OCI-LY7 (cell line): ENCODE measurements around the gene SLC45A3. TPM values are rescaled to one million over a fixed set of nuclear protein-coding genes. Genes with fewer than 3 reads are reported as not detected.

Experiments
- BruUV-seq: library from RNA; stranded (reverse); fragments of 400-500 nt; replicated peaks from 2 replicates; lab custom pipeline; 2021; lab: Mats Ljungman, UMichigan
- CTCF ChIA-PET: fragments of 300-600 bp; sonication (Branson Sonifier 250); formaldehyde crosslinking; loops from one replicate; lab custom pipeline; 2022; ENCODE audit warnings: antibody characterized with exemption; ENCODE audit not compliant: unreplicated experiment; lab: Charles Lee
- POLR2A ChIA-PET: fragments of 300-600 bp; sonication (Branson Sonifier 250); formaldehyde crosslinking; loops from one replicate; lab custom pipeline; 2022; ENCODE audit warnings: antibody characterized with exemption; lab: Charles Lee
- DNase-seq: peaks from one replicate; pipeline ENCODE4 v3.0.0-alpha.2; 2015; ENCODE audit warnings: low spot score
- H2AFZ ChIP-seq: fragments of 200-600 bp; sonication (generic), shearing (Covaris generic); 2 replicates; pipeline ENCODE4 v1.6.1; 2014; ENCODE audit warnings: mild to moderate bottlenecking, antibody characterized with exemption, low read length, moderate library complexity
- H3K27ac ChIP-seq: fragments of 200-600 bp; sonication (generic); 2 replicates; pipeline ENCODE4 v1.5.1; 2014; ENCODE audit warnings: mixed run types, low read depth, mild to moderate bottlenecking, moderate library complexity, low read length, inconsistent platforms; ENCODE audit not compliant: poor library complexity, severe bottlenecking
- H3K36me3 ChIP-seq: fragments of 200-600 bp; sonication (generic); 2 replicates; pipeline ENCODE4 v1.6.1; 2014; ENCODE audit warnings: mild to moderate bottlenecking, antibody characterized with exemption, low read length, moderate library complexity, mixed read lengths; ENCODE audit not compliant: insufficient read depth
- H3K4me1 ChIP-seq: fragments of 200-600 bp; sonication (generic); 2 replicates; pipeline ENCODE4 v1.5.1; 2014; ENCODE audit warnings: mild to moderate bottlenecking, low read length; ENCODE audit not compliant: insufficient read depth, poor library complexity, severe bottlenecking
- H3K4me2 ChIP-seq: fragments of 200-600 bp; sonication (generic); 2 replicates; pipeline ENCODE4 v1.6.1; 2014; ENCODE audit warnings: mild to moderate bottlenecking, low read length
- H3K4me3 ChIP-seq: fragments of 200-600 bp; sonication (generic); 2 replicates; pipeline ENCODE4 v1.5.1; 2014; ENCODE audit warnings: mild to moderate bottlenecking, low read depth, low read length; ENCODE audit not compliant: poor library complexity, severe bottlenecking
- H3K79me2 ChIP-seq: fragments of 200-600 bp; sonication (generic); 2 replicates; pipeline ENCODE4 v1.6.1; 2016; ENCODE audit warnings: low read depth, mild to moderate bottlenecking, low read length, moderate library complexity, mixed read lengths; ENCODE audit not compliant: insufficient read depth
- H3K9me2 ChIP-seq: fragments of 200-600 bp; sonication (generic); 2 replicates; pipeline ENCODE4 v1.6.1; 2016; ENCODE audit warnings: mild to moderate bottlenecking, low read length, mixed read lengths; ENCODE audit not compliant: insufficient read depth
- H3K9me3 ChIP-seq: fragments of 200-600 bp; sonication (generic); 2 replicates; pipeline ENCODE4 v1.6.1; 2014; ENCODE audit warnings: mild to moderate bottlenecking, mixed run types, low read length, mixed read lengths
- H4K20me1 ChIP-seq: fragments of 200-600 bp; sonication (generic); 2 replicates; pipeline ENCODE4 v1.6.1; 2014; ENCODE audit warnings: mild to moderate bottlenecking, antibody characterized with exemption, low read length, moderate library complexity, mixed read lengths; ENCODE audit not compliant: insufficient read depth
- CTCF ChIP-seq: fragments of 200-600 bp; sonication (generic); conservative IDR thresholded peaks from 2 replicates; pipeline ENCODE4 v1.5.1; 2014; ENCODE audit warnings: mild to moderate bottlenecking, antibody characterized with exemption, low read length, moderate library complexity, mixed read lengths
- EZH2phosphoT487 ChIP-seq: fragments of 200-600 bp; sonication (generic); IDR thresholded peaks from 2 replicates; pipeline ENCODE4 v1.6.1; 2018; ENCODE audit warnings: low read depth, borderline replicate concordance, mild to moderate bottlenecking, mixed run types, antibody characterized with exemption, low read length, moderate library complexity, mixed read lengths
- intact Hi-C: fragments of 100-400 bp; cut with micrococcal nuclease; formaldehyde crosslinking; loops from one replicate; pipeline ENCODE4 v1.10.0; 2022; ENCODE audit not compliant: unreplicated experiment
- total RNA-seq, 2 experiments: library from RNA; depleted of rRNA in 1 of 2; stranded (reverse); fragments of >200 nt in 1 of 2; shearing (Covaris generic) in 1 of 2; gene quantifications; 2 replicates each; pipeline ENCODE4 v1.2.3, GENCODE V29; 2014 to 2022

The SLC45A3 gene
- total RNA-seq, 2 experiments from 2014 or later = 2.4 to 5.3 TPM

- intact Hi-C loops = no loop called here
- H3K9me2 ChIP-seq = no peaks in the 10 kb centered on the region
- CTCF ChIA-PET = no interaction called here
- H3K4me1 ChIP-seq = peaks cover 10% of the 10 kb centered on the region
- peaks cover 76% of the 10 kb centered on the region for H3K79me2 ChIP-seq
- no peak for DNase-seq
- no peak for TF ChIP-seq EZH2phosphoT487
- TF ChIP-seq CTCF = no peak
- peaks cover 100% of the 10 kb centered on the region for H3K36me3 ChIP-seq
- POLR2A ChIA-PET = no interaction called here
- H3K9me3 ChIP-seq = no peaks in the 10 kb centered on the region
- no peak overlapping the region for H3K4me3 ChIP-seq
- peaks cover 12% of the 10 kb centered on the region for H4K20me1 ChIP-seq
- no peak overlapping the region for H3K27ac ChIP-seq
- H2AFZ ChIP-seq = no peak overlapping the region
- no peak overlapping the region for H3K4me2 ChIP-seq
- BruUV-seq = TSS peak; percentile 48
Measured at GRCh38 chr1:205620269-205620668, 60.0 kb downstream of the SLC45A3 start.

DNA sequence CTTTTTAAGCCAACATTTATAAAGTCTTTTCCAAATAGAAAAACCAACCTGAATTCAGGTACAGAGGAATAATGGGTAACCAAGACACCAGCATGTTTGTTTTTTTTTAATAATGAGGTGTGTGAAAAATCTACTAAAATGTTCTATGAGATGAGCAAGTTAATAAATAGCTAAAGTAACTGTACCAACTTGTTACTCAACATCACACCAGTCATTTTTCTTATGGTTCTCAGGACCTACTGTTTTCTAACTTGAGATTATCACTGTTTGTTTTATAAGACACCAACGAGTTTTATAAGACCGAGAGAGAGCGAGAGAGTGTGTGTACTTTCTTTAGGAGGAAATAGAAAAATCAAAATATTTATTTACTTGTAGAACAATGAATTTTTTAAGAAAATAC, 60.9 kb downstream of the SLC45A3 start:
- Histone ChIP-seq H3K9me3 (no peaks in the 10 kb centered on the region), H3K9me2 (no peaks in the 10 kb centered on the region), H2AFZ (no peak overlapping the region), H3K4me3 (no peak overlapping the region), H3K4me1 (peaks cover 8% of the 10 kb centered on the region), H3K79me2 (peaks cover 73% of the 10 kb centered on the region), H3K27ac (no peak overlapping the region), H3K4me2 (no peak overlapping the region), H3K36me3 (peaks cover 100% of the 10 kb centered on the region), H4K20me1 (peaks cover 12% of the 10 kb centered on the region)
- DNase-seq = no peak
- ChIA-PET POLR2A (interaction anchor here (0.6 to 2.0 kb wide), 4 partner anchors 9 to 295 kb away, joined by 3 to 6 read pairs (median 6); partner anchors contain the start of gene ELK4), CTCF (no interaction called here)
- TF ChIP-seq EZH2phosphoT487 (no peak), CTCF (no peak)
- intact Hi-C loops = no loop called here
- BruUV-seq = no TSS peak

GRCh38 chr1:205616563-205617293, 63.6 kb downstream of the SLC45A3 start:
- Histone ChIP-seq H3K4me2 (no peak overlapping the region), H4K20me1 (peaks cover 10% of the 10 kb centered on the region; the same call in 1 of the 2 replicates), H3K36me3 (peaks cover 97% of the 10 kb centered on the region), H3K27ac (no peak overlapping the region), H2AFZ (no peak overlapping the region), H3K9me2 (no peaks in the 10 kb centered on the region), H3K4me1 (peaks cover 16% of the 10 kb centered on the region), H3K9me3 (no peaks in the 10 kb centered on the region), H3K79me2 (peaks cover 73% of the 10 kb centered on the region), H3K4me3 (no peak overlapping the region)
- intact Hi-C loops = no loop called here
- TF ChIP-seq EZH2phosphoT487 (no peak), CTCF (no peak)
- POLR2A ChIA-PET = interaction anchor here (1.0 to 1.1 kb wide), 2 partner anchors 21 to 25 kb away, joined by 3 to 4 read pairs; no protein-coding TSS in a partner anchor
- CTCF ChIA-PET = no interaction called here
- DNase-seq = no peak
- BruUV-seq = no TSS peak
